NCI-H345 (cell line): Measurements from ENCODE around the gene SPINDOC.

Experiments used
- DNase-seq: peaks from one replicate; lab custom pipeline; 2025; lab: John Stamatoyannopoulos, UW

The SPINDOC gene

DNA sequence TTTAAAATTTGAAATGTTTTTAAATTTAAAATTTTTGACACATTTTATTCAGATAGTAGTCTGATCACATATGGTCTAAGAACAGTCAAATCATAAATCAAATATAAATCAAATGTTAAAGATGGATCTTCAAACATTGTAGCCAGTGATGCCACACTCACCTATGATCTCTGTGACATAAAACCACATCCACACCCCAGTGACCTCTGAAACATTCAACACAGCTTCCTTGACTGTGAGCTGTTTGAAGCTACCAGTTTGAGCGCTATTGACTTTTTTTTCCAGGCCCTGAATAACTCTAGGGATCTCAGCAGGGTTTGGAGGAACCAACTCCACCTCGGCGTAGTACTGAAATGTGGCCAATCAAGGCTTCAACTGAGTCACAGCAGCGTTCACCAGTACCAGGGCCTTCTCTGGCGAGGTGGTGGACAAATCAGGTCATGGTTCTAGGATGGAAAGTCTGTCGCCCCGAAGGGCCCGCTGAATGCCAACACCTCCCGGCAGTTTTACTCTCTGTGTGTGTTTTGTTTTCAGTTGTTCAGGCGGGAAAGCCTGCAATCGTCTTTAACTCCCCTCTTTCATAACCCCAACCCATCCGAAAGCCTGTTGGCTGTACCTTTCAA, 21.4 kb downstream of the SPINDOC start:
- no peak for DNase-seq

DNA sequence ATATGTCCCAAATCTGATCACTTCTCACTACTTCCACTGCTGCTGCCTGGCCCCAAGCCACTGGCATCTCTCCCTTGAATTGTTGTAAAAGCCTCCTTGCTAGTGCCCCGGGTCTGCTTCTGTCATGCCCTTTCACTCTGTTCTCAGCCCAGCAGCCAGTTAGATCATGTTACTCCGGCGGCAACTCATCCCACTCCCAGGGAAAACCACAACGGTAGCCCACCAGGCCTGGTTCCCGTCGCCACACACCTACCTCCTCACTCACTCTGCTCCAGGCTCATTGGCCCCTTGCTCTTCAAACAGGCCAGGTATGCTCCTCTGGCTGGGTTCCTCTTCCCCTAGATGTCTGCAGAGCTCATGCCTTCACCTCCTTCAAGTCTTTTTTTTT, 21.9 kb downstream of the SPINDOC start:
- DNase-seq: no peak

DNA sequence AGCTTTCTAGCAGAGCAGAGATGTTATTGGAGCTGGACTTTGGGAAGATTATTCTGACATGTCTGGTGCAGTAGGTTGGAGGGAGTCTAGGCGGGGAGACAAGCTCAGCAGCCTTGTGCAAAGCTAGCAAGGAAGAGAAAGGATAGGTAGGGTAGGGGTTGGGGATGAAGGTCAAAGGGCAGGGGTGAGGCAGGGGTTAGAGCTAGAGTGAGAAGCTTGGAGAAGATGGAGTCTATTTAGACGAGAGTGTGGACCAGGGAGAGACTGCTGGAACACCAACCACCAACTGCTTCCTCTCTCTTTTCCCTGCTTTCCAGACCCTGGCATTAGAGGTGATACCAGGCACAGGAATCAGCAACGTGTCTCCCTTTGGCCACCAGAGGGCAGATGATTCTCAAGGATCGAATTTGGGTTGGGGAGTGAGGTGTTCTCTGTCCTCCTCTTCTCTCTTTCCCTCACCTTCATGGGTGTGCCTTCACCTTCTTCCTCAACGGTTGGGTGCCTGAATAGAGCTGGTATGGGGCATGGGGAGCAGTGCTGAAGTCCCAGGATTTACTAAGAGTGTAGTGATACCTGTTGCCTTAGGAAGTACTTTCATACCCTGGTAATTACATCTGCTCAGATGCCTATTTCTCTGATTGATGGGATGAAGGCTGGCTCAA, 23.9 kb downstream of the SPINDOC start:
- peak; percentile 81 for DNase-seq

DNA sequence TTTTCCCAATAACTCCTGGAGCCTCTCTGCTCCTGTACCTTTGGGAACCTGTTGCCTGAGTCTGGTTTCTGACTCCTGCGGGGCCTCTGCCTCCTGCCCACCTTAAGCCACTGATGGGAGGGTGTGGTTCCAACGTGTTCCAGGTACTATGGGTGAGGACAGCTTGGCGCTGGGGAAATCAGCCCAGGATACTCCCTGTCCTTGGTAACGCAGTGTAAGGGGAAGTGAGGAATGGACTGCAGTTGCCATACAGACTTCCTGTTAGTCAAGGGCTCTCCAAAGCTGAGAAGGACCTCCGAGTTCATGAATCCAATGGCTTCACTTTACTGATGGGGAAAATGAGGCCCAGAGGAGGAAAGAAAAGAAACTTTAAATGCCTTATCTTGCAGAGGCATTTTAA, 24.5 kb downstream of the SPINDOC start:
- no peak for DNase-seq

DNA sequence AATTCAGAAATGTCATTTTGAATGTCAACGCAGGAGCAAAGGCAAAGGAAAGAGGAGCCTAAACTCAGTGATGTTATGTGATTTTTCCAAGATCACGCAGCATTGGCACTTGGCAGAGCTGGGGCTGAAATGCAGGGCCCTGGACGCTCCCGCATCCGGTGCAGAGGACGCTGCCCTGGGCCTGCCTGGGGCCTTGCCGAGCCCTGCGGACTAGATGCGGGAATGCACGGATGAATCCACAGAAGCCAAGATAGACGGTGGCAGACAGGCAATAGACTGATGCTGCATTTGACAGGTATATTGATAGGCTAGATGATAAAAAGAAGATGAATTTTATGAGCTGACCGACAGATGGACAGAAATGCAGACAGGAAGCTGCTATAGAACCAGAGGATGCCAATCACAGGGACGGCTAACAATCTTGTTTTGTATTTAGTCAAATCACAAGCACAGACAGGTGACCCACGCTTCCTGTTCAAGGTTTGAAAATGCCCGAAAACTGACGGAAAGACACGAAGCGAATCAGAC, 25.0 kb downstream of the SPINDOC start:
- DNase-seq: no peak

DNA sequence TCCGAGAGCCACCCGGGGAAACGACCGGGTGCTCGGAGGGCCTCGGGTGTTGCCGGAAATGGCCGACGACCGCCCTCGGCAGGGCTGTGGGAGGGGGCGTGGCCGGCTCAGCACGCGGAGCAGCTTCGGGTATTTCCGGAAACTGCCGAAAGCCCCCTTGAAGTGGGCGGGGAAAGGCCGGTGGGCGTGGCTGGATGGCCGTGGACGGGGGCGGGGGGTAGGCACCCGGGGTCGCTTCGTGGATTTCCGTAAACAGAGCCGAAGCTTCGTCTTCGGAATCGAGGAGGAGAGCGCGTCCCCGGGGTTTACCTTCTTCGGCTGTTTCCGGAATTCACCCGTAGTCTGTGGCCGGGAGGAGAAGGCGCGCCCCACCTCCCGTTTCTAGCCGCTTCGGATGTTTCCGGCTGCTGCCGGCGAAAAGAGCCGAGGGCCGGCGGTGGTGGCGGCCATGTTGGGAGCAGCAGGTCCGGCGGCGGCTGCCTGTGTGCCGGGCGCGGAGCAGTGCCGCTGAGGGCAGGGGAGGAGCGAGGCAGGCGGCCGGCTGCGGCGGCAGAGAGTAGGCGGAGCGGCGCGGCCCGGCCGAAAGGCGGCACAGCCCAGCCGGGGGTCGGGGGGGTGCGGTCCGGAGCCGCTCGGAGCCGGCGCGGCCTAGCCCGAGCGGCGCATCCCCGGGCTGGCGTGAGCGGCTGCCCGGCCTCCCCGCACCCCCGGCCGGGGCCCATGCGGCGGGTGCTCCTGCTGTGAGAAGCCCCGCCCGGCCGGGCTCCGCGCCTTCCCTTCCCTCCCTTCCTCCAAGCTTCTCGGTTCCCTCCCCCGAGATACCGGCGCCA, 25.6 kb downstream of the SPINDOC start, which contains the start of gene MARK2:
TSS of gene MARK2 (plus strand) at position 433 of the 830 bp plus-strand sequence. CDS start at position 830, 397 bp downstream.
- peak; percentile 99 for DNase-seq

DNA sequence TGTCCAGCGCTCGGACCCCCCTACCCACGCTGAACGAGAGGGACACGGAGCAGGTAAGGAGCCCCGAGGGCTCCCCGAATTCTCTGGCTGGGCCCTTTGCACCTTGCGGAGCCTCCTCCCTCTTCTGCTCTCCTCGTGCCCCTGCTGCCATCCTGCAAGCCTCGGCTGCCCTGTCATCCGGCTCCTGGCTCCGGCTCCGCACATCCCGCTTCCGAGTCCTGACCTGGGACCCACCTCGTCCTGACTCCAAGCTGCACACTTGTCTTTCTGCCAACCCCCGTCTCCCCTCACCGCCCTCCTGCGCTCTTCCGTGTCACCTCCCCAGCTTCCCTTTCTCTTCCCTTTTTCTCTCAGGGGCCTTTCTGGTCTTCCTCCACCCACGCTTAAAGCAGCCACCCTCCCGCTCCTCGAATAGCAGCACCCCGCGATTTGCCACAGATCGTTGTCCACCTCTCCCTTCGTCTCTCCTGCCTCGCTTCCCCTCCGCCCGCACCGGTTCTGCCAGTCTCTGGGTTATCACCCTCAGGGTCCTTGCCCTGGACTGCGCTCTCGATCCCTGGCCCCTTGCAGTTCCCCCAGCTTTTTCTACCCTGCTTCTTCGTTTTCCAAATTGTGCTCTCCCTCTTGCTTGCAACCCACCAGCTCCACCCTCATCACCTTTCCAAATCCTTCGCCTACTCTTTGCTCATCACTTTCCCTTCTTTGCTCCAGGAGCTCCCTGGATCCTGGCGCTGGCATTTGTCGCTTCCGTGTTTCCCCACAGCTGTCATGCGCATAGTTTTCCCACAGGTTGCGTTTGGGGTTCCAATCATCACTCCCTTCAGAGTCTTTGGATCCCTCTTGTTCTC, 26.5 kb downstream of the SPINDOC start:
- DNase-seq: peak; percentile 18

DNA sequence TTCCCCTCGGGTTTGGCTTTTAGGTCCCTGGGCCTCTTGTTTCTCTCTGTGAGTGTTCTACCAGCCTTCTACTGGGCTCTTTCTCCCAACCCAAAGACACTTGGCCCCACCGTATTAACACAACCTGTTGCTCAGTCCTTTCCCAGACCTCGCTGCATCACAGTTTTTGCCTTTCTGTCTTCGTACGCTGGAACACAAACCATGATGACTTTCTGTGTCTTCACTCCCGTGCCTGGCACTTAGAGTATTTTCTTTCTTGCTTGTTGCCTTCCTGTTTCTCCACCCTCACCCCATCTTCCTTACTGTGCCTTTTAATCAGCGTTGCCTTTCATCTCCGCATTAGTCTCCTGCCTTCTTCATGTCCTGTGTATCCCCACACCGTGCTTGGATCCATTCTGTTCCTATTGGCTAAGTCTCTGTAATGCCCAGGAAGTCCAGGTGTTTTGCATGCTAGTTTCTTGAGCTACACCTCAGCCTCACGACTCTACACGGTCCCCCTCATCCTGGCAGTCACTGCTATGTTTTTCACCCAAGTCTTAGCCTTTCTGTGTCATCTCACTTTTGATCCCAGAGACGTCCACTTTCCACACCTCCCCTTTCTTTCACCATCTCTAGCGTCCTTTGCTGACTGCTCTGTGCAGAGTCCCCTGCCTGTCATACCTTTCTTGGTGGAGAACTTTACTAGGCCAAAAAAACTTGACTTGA, 27.3 kb downstream of the SPINDOC start:
- DNase-seq: no peak

DNA sequence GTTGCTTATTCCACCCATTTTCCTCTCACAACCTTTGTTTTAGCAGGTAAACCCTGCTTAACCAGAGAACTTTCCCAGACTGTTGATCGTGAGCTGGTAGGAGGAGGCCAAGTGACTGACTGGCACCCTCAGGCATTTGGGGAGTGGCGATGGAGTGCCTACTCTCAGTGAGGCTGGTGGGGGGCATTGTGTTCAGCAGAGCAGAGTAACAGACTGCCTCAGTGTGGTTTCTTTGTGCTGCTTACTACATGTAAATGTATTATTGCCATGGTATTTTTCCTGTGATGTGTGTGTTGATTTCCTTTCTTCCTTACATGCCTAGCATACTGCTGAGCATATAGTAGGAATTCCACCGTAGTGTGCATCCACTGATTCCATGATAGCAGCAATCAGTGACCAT, 28.3 kb downstream of the SPINDOC start:
- peak; percentile 71 for DNase-seq

DNA sequence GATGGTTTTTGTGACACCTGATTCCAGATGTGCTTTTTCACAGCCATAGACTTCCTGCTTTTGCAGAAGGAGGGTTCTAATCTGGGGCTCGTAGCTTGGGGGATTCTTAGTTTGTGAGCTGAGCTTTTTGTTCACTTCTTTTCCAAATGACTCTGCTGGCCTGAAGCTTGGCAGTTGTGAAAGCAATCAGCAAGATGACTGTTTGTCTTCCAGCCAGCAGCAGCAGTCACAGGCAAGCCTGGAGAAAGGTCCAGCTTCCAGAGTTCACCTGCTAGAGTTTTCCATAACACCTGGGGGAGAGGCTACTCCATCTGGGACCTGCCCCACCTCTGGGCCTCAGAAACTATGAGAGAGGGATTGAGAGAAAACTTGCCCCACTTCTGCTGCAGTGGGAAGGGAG, 29.8 kb downstream of the SPINDOC start:
- DNase-seq: no peak

DNA sequence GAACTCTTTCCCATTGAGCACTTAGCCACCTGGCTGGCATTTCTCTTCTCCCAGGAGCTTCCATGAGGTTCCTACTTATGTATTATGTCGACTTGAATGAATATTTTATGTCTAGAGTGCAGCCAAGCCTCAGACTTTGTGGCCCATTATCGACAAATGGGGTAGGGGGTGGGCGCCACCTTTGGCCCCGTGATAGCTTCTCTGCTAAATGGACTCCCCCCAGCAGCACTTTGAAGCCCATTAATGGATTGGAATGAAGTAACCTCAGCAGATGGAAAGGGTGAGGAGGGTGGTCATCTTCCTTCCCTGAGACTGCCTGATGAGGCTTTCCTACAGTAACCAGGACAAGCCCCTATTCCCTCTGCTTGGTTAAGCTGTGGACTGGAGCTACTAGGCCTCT, 31.6 kb downstream of the SPINDOC start:
- no peak for DNase-seq

DNA sequence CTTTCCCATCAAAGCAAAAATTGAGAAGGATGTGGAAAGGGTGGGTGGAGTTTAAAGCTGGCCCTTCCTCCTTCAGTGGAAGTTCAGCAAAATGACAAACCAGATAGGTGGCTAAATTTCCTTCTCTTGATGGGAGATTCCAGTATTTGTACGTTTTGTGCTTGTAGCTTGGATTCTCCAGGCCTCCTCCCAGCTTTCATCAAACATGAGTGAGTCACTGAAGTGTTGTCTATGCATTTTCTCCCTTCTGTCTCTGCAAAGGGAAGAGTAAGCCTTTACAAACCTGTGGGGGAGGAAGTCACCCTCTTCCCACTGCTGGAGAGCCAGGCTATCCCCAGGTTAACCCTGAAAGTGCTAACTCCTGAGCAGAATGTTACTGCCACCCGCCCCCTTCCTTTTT, 32.0 kb downstream of the SPINDOC start:
- DNase-seq: no peak

DNA sequence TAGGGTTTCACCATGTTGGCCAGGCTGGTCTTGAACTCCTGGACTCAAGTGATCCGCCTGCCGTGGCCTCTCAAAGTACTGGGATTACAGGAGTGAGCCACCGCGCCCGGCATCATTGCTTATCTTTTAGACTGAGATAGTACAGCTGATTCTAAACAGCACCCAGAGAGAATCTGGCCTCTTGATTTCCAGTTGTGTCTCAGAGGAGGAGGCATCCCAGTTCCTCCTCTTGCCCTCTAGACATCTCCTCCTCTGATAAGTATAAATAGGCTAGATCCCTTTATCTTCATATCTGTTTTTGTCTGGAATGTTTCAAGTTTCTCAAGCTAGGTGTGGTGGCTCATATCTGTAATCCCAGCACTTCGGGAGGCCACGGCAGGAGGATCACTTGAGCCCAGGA, 32.7 kb downstream of the SPINDOC start:
- DNase-seq: no peak

DNA sequence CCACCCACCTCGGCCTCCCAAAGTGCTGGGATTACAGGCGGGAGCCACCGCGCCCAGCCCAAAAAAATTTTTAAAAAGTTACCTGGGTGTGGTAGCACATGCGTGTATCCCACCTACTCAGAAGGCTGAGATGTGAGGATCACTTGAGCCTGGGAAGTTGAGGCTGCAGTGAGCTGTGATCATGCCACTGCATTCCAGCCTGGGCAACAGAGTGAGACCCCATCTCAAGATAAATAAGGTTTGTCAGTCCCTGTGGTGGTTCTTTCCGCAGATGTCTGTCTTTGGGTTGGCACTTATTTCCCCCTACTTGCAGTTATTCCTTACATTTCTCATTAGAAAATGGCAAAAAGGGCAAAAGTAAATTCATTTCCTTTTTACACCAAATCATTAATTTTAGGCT, 33.6 kb downstream of the SPINDOC start:
- no peak for DNase-seq

DNA sequence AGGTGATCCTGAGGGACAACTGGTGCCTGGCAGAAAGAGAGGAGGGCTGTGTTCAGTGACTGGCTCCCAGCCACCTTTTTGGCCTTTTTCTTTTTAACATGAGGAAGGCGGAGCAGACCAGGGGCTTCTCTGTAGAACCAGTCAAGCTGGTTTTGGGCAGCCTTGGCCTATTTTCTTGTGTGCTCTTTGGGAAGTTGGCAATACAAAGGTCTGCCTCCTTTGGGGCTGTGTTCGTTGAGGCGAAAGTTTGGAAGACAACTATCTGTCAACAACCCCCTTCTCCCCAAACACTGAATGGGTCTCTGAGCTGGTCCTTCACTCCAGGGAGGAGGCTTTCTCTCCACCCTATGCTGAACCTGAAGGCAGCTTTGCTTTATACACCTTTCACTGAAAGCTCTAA, 34.1 kb downstream of the SPINDOC start:
- no peak for DNase-seq

DNA sequence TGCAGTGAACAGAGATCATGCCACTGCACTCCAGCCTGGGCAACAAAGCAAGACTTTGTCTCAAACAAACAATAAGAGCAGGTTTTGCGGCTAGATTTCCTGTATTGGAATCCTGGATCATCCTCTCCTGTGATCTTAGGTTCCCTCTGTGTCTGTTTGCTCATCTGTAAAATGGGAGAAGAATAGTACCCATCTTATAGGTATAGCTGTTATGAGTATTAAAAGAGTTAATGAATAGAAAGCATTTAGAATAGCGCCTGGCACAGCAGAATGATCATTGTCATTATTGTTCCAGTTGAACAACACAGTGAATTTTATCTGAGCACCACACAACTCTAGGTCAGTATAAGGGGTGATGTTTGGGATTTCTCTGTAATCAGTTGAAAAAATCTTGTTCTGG, 36.4 kb downstream of the SPINDOC start:
- no peak for DNase-seq

DNA sequence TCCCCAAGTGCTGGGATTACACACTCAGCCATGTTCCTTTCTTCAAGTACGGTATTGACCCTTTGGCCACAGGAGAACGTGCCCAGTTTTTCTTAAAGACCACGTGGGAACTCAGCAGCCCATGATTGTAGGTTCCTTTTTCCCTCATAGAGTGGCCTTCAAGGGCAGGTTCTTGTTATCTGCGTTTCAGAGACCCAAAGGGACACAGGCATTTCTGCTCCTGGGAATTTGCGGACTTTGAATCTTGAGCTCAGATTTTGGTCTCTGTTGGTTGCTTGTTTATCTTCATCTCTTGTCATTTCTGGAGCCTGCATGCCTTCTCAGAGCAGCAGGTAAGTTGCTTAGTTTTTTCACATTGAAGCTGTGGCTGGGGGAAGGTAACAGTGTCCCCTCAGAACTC, 37.7 kb downstream of the SPINDOC start:
- no peak for DNase-seq

DNA sequence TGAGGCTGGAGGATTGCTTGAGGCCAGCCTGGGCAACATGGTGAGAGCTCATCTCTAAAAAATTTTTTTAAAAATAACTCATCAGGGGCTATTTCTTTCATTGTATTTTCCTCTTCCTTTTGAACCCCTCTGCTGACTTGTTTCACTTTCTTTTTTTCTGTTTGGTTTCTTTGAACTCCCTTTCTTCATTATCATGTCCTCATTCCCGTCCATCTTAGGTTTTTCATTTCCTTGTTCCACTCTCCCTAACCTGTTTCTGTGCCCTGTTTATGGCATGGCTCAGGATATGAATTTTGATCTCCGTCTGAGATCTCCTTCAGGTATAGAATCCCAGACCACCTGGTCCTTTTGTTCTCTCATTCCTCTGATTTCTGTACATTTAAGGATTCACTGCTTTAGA, 38.1 kb downstream of the SPINDOC start:
- no peak for DNase-seq

DNA sequence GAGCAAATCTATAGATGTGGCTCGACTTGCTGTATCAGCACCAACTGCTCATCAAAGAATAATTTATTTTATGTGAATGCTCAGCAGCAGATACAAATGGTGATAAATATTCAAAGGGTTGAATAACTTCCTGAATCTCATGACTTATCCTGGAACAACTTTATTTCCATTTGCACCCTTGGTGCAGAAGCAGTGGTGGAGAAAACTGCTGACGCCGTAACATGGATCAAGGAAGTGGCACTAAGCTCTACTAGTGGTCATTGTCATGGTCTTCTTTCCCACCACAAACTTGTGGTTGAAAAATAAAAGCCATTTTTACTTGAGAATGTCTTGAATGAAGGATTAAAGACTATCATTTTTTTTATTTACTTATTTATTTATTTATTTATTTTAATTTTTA, 40.2 kb downstream of the SPINDOC start:
- DNase-seq: no peak

DNA sequence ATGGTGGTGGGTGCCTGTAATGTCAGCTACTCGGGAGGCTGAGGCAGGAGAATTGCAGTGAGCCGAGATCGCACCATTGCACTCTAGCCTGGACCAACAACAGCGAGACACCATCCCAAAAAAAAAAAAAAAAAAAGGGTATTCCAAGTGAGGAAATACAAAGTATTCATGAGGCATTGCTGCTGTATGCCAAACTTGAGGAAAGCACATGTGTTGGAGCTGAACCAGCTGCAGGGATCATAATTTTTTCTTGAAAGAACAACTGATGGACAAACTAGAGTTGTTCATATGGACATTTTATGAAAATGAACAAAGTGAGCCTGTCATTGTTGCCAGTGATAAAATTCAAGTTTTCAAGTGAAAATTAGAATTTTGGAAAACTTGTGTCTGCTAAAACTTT, 41.4 kb downstream of the SPINDOC start:
- DNase-seq: no peak

DNA sequence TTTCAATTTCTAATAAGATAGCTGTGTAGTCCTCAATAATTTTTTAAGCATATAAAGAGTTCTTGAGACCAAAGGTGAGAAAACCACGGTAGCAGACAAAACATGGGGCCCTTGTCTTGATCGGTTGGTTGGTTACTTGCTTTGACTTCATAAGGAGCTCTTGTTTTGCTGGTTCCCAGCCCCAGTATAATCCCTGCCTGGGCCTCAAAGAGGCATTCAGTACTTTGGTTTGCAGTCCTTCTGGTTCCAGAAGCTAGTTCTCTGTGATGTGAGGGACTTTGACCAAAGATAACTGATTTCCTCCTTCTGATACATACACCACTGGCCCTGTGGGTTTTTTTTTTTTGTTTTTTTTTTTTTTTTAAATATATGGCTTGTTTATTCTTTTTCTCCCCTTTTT, 42.7 kb downstream of the SPINDOC start:
- DNase-seq: no peak
